HepG2 (cell line): ENCODE measurements around the gene NPW. TPM values are rescaled to one million over a fixed set of nuclear protein-coding genes. Genes with fewer than 3 reads are reported as not detected.
A peak's percentile ranks its signal among the peaks of the same experiment; 100 is the strongest.

Experiments used
- AGO1 ChIP-seq: fragments of 200-400 bp; formaldehyde crosslinking; IDR thresholded peaks from 2 replicates; pipeline ENCODE4 v1.6.1; 2017; ENCODE audit warnings: mild to moderate bottlenecking, low read depth, low read length, moderate library complexity; ENCODE audit not compliant: poor library complexity, severe bottlenecking
- EED ChIP-seq: sonication (generic); formaldehyde crosslinking; IDR thresholded peaks from 2 replicates; pipeline ENCODE4 v1.5.0; 2020; ENCODE audit warnings: mild to moderate bottlenecking, missing genetic modification reagents
- MATR3 ChIP-seq: sonication (generic); formaldehyde crosslinking; IDR thresholded peaks from 2 replicates; pipeline ENCODE4 v1.4.0; 2020; ENCODE audit warnings: missing genetic modification reagents
- POLR2A ChIP-seq, 2 experiments: IDR thresholded peaks; 2 replicates each; pipeline ENCODE4 v1.6.1; 2011; ENCODE audit warnings: low read depth in 2 of 2, low read length in 2 of 2, mild to moderate bottlenecking in 1 of 2, moderate library complexity in 1 of 2; ENCODE audit not compliant: insufficient read depth in 1 of 2
- RARG ChIP-seq: sonication (generic); formaldehyde crosslinking; IDR thresholded peaks from 2 replicates; pipeline ENCODE4 v1.4.0; 2020; ENCODE audit warnings: low read depth, mild to moderate bottlenecking, missing genetic modification reagents
- RNF2 ChIP-seq: fragments of 450-650 bp; conservative IDR thresholded peaks from 2 replicates; pipeline ENCODE4 v1.6.1; 2016; ENCODE audit warnings: low read depth
- SIN3A ChIP-seq: IDR thresholded peaks from 2 replicates; pipeline ENCODE4 v1.6.1; 2011; ENCODE audit warnings: low read depth, mild to moderate bottlenecking, control low read depth, low read length, borderline replicate concordance
- SMAD3 ChIP-seq: sonication (generic); formaldehyde crosslinking; IDR thresholded peaks from 2 replicates; pipeline ENCODE4 v1.4.0; 2020; ENCODE audit warnings: missing genetic modification reagents
- TOE1 ChIP-seq: sonication (generic); formaldehyde crosslinking; IDR thresholded peaks from 2 replicates; pipeline ENCODE4 v1.4.0; 2020; ENCODE audit warnings: mild to moderate bottlenecking, missing genetic modification reagents
- XBP1 ChIP-seq: sonication (generic); formaldehyde crosslinking; IDR thresholded peaks from 2 replicates; pipeline ENCODE4 v1.5.0; 2020; ENCODE audit warnings: missing genetic modification reagents
- ZBTB3 ChIP-seq: sonication (generic); formaldehyde crosslinking; IDR thresholded peaks from 2 replicates; pipeline ENCODE4 v1.4.0; 2020; ENCODE audit warnings: low read depth, mild to moderate bottlenecking, moderate library complexity, missing genetic modification reagents, borderline replicate concordance
- ZMAT5 ChIP-seq: sonication (generic); formaldehyde crosslinking; IDR thresholded peaks from 2 replicates; pipeline ENCODE4 v1.5.0; 2020; ENCODE audit warnings: mild to moderate bottlenecking, low read depth, missing genetic modification reagents, borderline replicate concordance
- ZNF24 ChIP-seq: fragments of 450-650 bp; IDR thresholded peaks from 2 replicates; pipeline ENCODE4 v1.6.1; 2017; ENCODE audit warnings: antibody characterized with exemption, mild to moderate bottlenecking
- ZNF510 ChIP-seq: sonication (generic); formaldehyde crosslinking; IDR thresholded peaks from 2 replicates; pipeline ENCODE4 v1.4.0; 2020; ENCODE audit warnings: low read depth, mild to moderate bottlenecking, missing genetic modification reagents
- ZNF550 ChIP-seq: sonication (generic); formaldehyde crosslinking; IDR thresholded peaks from 2 replicates; pipeline ENCODE4 v1.4.0; 2020; ENCODE audit warnings: mild to moderate bottlenecking, missing genetic modification reagents, borderline replicate concordance
- ZNF576 ChIP-seq: sonication (generic); formaldehyde crosslinking; IDR thresholded peaks from 2 replicates; pipeline ENCODE4 v1.4.0; 2020; ENCODE audit warnings: mild to moderate bottlenecking, missing genetic modification reagents
- ZNF619 ChIP-seq: sonication (generic); formaldehyde crosslinking; IDR thresholded peaks from 2 replicates; pipeline ENCODE4 v1.4.0; 2020; ENCODE audit warnings: mild to moderate bottlenecking, missing genetic modification reagents
- ZNF747 ChIP-seq: sonication (generic); formaldehyde crosslinking; IDR thresholded peaks from 2 replicates; pipeline ENCODE4 v1.8.1; 2023; ENCODE audit warnings: missing genetic modification reagents, mild to moderate bottlenecking, borderline replicate concordance
- ZSCAN20 ChIP-seq: sonication (generic); formaldehyde crosslinking; IDR thresholded peaks from 2 replicates; pipeline ENCODE4 v1.4.0; 2020; ENCODE audit warnings: missing genetic modification reagents, mild to moderate bottlenecking, borderline replicate concordance
- ZZZ3 ChIP-seq: sonication (generic); formaldehyde crosslinking; IDR thresholded peaks from 2 replicates; pipeline ENCODE4 v1.4.0; 2020; ENCODE audit warnings: missing genetic modification reagents, mild to moderate bottlenecking, borderline replicate concordance
- polyA plus RNA-seq, 8 experiments: library from polyadenylated mRNA; depleted of rRNA in 3 of 8; stranded (reverse) in 7 of 8; unstranded in 1 of 8; fragments of >200 nt; fragmentation: Illumina TruSeq in 4 of 8; extraction: Trizol in 4 of 8; gene quantifications; 2 replicates each; pipeline versions ENCODE4 v1.2.1 to v1.2.3, GENCODE V29; 2011 to 2016; ENCODE audit warnings: low read depth in 4 of 8, missing spikeins in 1 of 8, mixed read lengths in 1 of 8; ENCODE audit not compliant: insufficient read depth in 1 of 8
- total RNA-seq, 5 experiments: library from RNA; depleted of rRNA; stranded (reverse); fragments of >200 nt; fragmentation: Illumina TruSeq; extraction: Trizol; gene quantifications; 2 replicates each; pipeline ENCODE4 v1.2.3, GENCODE V29; 2016; ENCODE audit warnings: low read depth in 1 of 5
- TF ChIP-seq, protein P1 (sequence below): sonication (generic); formaldehyde crosslinking; IDR thresholded peaks from 2 replicates; pipeline ENCODE4 v1.4.0; 2020; ENCODE audit warnings: missing genetic modification reagents
- TF ChIP-seq, protein P2 (sequence below): sonication (generic); formaldehyde crosslinking; IDR thresholded peaks from 2 replicates; pipeline ENCODE4 v1.4.0; 2020; ENCODE audit warnings: missing genetic modification reagents, mild to moderate bottlenecking, borderline replicate concordance
- TF ChIP-seq, protein P3 (sequence below): sonication (generic); formaldehyde crosslinking; IDR thresholded peaks from 2 replicates; pipeline ENCODE4 v1.8.1; 2023; ENCODE audit warnings: mild to moderate bottlenecking, missing genetic modification reagents

Gene NPW
- total and polyA plus RNA-seq, 2 of the 13 experiments (the other 11 are each of a cell fraction or from before 2014, with no cell fraction given), result 0.24 to 0.97 TPM

GRCh38 chr16:2003827-2004641, 15.6 kb upstream of the NPW start (continued):
- TF ChIP-seq, protein P1, sequence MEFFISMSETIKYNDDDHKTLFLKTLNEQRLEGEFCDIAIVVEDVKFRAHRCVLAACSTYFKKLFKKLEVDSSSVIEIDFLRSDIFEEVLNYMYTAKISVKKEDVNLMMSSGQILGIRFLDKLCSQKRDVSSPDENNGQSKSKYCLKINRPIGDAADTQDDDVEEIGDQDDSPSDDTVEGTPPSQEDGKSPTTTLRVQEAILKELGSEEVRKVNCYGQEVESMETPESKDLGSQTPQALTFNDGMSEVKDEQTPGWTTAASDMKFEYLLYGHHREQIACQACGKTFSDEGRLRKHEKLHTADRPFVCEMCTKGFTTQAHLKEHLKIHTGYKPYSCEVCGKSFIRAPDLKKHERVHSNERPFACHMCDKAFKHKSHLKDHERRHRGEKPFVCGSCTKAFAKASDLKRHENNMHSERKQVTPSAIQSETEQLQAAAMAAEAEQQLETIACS, result no peak
- TF ChIP-seq MATR3 (CRISPR knock-in tag), result no peak
- TF ChIP-seq, protein P2, sequence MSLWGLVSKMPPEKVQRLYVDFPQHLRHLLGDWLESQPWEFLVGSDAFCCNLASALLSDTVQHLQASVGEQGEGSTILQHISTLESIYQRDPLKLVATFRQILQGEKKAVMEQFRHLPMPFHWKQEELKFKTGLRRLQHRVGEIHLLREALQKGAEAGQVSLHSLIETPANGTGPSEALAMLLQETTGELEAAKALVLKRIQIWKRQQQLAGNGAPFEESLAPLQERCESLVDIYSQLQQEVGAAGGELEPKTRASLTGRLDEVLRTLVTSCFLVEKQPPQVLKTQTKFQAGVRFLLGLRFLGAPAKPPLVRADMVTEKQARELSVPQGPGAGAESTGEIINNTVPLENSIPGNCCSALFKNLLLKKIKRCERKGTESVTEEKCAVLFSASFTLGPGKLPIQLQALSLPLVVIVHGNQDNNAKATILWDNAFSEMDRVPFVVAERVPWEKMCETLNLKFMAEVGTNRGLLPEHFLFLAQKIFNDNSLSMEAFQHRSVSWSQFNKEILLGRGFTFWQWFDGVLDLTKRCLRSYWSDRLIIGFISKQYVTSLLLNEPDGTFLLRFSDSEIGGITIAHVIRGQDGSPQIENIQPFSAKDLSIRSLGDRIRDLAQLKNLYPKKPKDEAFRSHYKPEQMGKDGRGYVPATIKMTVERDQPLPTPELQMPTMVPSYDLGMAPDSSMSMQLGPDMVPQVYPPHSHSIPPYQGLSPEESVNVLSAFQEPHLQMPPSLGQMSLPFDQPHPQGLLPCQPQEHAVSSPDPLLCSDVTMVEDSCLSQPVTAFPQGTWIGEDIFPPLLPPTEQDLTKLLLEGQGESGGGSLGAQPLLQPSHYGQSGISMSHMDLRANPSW (CRISPR knock-in tag), result no peak
- no peak for TF ChIP-seq EED (CRISPR knock-in tag)
- TF ChIP-seq ZNF576 (CRISPR knock-in tag), result no peak
- TF ChIP-seq, protein P3, sequence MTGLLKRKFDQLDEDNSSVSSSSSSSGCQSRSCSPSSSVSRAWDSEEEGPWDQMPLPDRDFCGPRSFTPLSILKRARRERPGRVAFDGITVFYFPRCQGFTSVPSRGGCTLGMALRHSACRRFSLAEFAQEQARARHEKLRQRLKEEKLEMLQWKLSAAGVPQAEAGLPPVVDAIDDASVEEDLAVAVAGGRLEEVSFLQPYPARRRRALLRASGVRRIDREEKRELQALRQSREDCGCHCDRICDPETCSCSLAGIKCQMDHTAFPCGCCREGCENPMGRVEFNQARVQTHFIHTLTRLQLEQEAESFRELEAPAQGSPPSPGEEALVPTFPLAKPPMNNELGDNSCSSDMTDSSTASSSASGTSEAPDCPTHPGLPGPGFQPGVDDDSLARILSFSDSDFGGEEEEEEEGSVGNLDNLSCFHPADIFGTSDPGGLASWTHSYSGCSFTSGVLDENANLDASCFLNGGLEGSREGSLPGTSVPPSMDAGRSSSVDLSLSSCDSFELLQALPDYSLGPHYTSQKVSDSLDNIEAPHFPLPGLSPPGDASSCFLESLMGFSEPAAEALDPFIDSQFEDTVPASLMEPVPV (CRISPR knock-in tag), result no peak
- peak; percentile 85; the same call in 1 of the 2 replicates for TF ChIP-seq SIN3A
- no peak for TF ChIP-seq ZBTB3
- no peak for TF ChIP-seq POLR2A (IDR thresholded peaks at IDR 0.05; ENCODE audit: insufficient read depth in 1 of 2, low read depth in 2 of 2, low read length in 2 of 2)
- no peak for TF ChIP-seq RARG (CRISPR knock-in tag)
- TF ChIP-seq ZNF747 (CRISPR knock-in tag), result peak; percentile 54; the same call in 1 of the 2 replicates
- no peak for TF ChIP-seq ZMAT5 (CRISPR knock-in tag)
- TF ChIP-seq ZNF24, result no peak
- no peak for TF ChIP-seq ZNF510 (CRISPR knock-in tag)
- TF ChIP-seq TOE1, result no peak
- TF ChIP-seq ZNF550 (CRISPR knock-in tag), result no peak
- no peak for TF ChIP-seq ZZZ3
- TF ChIP-seq ZNF619 (CRISPR knock-in tag), result no peak
- TF ChIP-seq SMAD3 (CRISPR knock-in tag), result no peak
- TF ChIP-seq RNF2, result no peak
- TF ChIP-seq AGO1, result peak; percentile 38
- no peak for TF ChIP-seq XBP1 (CRISPR knock-in tag)
- TF ChIP-seq ZSCAN20, result no peak
